GM21786 (cell line): ENCODE measurements around the gene HLA-C.
"Not testable (repeated sequence)": the region's sequence is repeated elsewhere in the genome, so short reads cannot be mapped to it uniquely, and the experiment has no call there.

ENCODE experiments used
- ATAC-seq: cut with Tn5 transposase; IDR thresholded peaks from one replicate; pipeline ENCODE4 v1.9.1; 2021; ENCODE audit not compliant: unreplicated experiment

The HLA-C gene

DNA sequence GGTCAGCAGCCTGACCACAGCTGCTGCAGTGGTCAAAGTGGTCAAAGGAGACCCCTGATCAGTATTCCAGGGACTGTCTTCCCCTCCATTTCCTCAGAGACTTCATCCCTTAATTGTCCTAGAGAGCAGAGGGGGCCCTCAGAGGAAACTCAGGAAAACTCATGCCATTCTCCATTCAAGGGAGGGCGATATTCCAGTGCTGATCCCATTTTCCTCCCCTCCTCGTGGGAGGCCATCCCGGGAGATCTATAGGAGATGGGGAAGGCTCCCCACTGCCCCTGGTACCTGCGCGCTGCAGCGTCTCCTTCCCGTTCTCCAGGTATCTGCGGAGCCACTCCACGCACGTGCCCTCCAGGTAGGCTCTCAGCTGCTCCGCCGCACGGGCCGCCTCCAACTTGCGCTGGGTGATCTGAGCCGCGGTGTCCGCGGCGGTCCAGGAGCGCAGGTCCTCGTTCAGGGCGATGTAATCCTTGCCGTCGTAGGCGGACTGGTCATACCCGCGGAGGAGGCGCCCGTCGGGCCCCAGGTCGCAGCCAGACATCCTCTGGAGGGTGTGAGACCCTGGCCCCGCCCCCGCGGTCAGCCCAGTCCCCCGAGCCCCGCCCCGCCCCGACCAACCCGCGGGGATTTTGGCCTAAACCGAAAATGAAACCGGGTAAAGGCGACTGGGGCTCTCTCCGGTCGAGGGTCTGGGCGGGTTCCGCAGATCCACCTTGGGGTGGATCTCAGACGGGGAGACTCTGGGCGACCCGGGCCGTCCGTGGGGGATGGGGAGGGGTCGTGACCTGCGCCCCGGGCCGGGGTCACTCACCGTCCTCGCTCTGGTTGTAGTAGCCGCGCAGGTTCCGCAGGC is 878 bp downstream of the HLA-C start:
- ATAC-seq = no peak

DNA sequence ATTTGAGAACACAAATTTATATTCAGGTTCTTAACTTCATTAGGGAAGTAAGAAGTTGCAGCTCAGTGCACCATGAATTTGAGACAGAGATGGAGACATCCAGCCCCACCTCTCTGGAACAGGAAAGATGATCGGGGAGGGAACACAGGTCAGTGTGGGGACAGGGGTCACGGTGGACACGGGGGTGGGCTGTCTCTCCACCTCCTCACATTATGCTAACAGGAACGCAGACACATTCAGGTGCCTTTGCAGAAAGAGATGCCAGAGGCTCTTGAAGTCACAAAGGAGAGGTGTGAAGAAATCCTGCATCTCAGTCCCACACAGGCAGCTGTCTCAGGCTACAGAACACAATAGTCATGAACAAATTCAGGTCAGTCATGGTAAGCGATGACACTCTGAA is 3.1 kb downstream of the HLA-C start:
- no peak for ATAC-seq

DNA sequence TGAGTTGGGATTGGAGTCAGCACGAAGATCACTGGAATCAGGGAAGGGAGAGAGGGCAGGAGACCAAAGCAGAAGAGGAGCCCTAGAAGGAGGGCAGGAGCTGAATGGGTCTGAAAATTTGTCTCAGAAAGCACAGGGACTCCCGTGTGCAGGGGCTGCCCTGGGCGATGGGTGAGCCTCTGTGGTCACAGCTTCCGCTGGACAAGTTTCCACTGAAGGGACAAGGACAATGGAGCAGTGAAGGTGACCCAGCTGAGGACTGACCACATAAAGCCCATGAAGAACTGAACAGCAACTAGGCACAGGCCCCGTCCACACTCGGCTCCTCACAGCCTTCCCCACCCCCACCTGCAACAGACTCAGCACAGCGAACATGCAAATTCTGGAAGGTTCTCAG is 3.5 kb downstream of the HLA-C start:
- ATAC-seq = no peak

DNA sequence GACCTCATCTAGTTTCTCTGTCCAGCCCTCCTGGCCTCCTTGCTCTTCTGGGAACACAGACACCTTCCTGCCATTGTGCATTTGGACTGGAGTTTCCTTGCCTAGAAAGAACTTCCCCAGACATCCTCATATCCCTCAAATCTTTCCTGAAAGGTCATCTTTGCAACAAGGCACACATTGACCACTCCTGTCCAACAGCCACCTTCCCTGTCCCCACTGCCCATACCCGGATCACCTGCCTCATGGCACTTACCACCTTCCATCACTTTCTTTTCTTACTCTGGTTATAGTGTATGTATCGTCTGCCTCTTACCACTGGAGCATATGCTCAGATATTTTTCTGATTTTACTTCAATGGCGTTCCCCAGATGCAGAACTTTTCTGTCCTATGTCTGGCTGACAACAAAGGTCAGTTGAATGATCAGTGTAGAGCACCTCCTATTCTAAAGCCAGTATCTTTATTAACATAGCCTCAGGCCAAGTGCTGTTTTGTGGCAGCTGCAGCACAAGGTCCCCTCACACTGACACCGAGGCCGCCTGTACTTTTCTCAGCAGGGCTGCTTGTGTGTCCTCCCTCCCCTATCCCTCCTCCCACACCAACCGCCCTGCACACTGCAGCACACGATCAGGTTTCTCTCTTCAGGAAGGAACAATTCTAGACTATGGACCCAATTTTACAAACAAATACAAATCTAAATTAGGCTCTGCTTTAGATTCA is 4.1 kb downstream of the HLA-C start:
- no peak for ATAC-seq

DNA sequence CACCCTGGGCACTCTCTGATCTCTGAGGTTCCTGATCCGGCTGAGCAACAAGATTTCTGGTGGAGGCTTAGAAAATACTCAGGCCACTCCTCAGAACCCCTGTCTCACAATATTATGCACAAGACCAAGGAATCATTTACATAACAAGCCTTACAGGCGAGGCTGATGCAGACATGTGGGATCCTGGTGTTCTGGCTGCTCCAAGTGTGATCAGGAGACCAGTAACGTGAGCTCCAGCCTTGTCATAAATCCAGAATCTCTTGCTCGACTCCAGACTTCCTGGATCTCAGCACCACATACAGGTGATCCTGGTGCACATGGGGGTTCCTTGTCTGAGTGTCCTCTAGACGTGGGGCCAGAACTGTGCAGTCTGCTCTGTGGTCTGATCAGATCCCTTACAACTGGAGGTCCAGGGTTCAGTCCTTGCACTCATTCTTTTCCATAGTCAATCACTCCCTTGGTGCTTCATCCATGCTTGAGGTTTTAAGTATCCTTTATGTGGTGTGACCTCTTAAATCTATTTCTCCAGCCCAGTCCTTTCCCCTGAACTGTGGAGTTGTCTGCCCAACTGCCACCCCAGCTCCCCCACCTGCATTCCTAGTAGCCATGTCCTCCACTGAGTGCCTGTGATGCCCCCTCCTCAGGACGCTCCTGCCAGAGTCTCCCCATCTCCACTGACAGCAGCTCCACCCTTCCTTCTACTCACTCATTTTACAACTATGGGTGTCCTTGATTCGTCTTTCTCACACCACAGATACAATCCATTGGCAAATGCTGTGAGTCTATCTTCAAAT is 5.1 kb downstream of the HLA-C start:
- ATAC-seq = no peak

DNA sequence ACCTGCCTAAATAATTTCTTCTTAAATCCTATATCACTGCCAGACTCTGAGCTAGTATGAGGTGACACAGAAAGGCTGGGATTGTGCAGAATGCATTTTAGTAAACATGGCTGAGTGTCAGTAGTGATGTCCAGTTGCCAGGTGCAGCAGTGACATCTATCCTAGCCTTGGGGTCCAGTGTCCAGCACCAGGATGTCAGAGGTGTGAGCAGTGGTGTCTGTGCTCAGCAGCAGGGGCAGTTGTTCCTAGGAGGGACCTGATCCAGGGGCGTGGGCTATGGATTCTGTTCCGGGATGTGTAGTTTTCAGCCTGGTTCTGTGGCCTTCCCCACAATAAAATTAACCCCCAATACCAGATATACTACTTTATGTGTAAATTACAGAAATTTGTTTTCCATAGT is 6.0 kb downstream of the HLA-C start:
- ATAC-seq = no peak

DNA sequence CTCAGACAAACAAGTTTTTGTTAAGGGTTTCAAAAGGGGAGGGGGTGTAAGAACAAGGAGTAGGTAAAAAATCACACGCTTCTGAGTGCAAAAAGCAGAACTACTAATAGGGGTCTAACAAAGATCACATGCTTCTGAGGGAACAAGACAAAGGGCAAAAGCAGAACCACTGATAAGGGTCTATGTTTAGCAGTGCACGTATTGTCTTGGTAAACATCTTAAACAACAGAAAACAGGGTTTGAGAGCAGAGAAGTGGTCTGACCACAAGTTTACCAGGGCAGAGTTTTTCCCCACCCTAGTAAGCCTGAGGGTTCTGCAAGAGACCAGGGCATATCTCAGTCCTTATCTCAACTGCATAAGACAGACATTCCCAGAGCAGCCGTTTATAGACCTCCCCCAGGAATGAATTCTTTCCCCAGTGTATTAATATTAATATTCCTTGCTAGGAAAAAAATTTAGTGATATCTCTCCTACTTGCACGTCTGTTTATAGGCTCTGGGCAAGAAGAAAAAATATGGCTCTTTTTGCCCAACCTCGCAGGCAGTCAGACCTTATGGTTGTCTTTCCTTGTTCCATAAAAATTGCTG is 8.5 kb downstream of the HLA-C start:
- not testable (repeated sequence) for ATAC-seq

DNA sequence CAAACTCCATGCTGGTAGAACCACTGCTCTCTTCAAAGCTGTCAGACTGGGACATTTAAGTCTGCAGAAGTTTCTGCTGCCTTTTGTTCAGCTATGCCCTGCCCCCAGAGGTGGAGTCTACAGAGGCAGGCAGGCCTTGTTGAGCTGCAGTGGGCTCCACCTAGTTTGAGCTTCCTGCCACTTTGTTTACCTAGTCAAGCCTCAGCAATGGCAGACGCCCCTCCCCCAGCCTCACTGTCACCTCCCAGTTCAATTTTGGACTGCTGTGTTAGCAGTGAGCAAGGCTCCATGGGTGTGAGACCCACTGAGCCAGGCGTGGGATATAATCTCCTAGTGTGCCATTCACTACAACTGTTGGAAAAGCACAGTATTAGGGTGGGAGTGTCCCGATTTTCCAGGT is 11.9 kb downstream of the HLA-C start:
- not testable (repeated sequence) for ATAC-seq

DNA sequence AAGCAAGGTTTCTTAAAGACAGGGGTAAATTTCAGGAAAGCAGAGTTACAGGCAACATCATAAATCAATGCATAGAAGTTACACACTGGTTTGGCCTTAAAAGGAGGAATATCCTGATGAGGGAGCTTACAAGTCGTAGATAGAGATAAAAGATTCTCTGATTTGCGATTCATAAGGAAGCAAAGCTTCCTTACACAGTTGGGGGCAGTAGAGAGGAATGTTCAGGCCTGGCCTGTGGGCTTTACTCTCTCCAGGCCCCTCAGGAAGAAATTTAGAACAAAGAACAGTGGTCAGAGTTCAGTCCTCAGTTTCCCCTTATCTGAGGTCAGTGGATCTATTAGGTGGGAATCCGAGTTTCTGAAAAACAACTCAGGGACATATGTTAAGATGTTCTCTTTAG is 19.3 kb downstream of the HLA-C start:
- no peak for ATAC-seq

DNA sequence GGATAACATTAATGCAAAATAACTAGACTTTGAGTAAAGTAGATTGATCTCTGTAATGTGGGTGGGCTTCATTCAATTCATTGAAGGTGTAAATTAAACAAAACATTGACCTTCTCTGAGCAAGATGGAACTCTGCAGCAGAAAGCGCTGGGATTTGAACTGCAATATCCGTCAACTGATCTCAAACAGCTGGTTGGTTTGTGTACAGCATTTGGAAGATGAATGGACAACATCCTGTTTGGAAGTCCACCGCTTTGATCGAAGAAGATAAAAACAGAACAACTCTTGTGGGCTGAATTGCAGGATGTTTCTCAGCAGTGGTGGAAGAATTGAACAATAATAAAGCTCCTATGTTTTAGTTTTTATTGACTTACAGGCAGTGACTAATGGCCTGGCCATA is 20.6 kb downstream of the HLA-C start:
- ATAC-seq = no peak

DNA sequence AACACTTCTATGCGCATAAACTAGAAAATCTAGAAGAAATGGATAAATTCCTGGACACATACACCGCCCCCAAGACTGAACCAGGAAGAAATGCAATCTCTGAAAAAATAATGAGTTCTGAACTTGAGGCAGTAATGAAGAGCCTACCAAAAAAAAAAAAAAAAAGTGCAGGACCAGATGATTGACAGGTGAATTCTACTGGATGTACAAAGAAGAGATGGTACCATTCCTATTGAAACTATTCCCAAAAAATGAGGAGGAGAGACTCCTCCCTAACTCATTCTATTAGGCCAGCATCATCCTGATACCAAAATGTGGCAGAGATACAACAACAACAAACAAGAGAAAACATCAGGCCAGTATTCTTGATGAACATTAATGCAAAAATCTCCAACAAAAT is 22.7 kb downstream of the HLA-C start:
- no peak for ATAC-seq

DNA sequence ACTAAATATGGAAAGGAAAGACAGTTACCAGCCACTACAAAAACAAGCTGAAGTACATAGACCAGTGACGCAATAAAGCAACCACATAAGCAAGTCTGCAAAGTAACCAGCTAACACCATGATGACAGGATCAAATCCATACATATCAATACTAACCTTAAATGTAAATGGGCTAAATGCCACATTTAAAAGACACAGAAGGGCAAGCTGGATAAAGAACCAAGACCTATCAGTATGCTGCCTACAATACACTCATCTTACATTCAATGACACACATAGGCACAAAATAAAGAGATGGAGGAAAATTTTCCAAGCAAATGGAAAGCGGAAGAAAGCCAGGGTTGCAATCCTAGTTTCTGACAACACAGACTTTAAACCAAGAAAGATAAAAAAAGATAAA is 24.1 kb downstream of the HLA-C start:
- no peak for ATAC-seq

DNA sequence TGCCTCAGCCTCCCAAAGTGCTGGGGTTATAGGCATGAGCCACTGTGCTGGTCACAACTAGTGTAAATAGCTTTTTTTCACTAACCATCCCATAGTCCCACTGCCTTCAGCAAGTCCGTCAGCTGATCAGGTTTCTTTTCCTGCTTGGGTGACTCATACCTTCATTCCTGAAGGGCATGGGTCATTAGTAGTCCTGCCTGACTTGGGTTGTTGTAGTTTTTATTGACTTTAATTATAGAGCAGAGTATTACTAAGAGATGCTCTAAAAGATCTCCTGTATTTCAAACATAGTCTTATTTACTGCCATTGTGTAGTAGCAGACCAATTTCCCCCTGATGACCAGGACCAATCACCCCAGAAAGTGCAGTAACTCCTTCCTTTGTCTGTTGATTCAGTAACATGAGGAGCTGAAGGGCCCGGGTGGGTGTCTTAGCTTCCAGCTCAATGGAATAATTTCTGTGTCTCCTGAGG is 25.8 kb downstream of the HLA-C start:
- no peak for ATAC-seq

DNA sequence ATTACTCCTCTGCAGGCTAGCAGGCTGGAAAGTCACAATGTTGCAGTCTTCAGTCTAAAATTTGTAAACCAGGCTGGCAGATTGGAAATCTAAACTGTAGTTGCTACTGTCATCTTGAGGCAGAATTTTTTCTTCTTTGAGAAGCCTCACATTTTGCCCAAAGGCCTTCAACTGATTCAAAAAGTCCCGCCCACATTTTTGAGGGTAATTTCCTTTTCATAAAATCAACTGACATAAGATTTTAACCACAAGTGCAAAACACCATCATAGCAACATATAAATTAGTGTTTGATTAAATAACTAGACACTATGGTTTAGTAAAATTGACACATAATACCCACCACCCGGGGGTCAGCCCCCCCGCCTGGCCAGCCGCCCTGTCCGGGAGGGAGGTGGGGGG is 28.4 kb downstream of the HLA-C start:
- no peak for ATAC-seq

DNA sequence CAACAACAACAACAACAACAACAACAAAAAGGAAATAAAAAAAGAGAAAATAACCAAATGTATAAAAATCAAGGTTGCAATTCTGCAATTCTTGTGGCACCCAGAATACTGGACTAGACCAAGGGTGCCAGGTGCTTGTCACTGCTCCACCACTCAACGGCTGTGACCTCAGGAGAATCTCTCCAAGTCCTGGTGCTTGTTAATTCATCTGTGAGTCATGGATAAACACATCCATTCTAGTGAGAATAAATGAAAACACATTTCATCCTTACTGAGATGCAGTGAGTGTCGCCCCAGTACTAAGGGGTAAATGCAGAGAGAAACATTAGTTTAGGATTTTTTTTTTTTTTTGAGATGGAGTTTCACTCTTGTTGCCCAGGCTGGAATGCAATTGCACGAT is 32.0 kb downstream of the HLA-C start:
- no peak for ATAC-seq

DNA sequence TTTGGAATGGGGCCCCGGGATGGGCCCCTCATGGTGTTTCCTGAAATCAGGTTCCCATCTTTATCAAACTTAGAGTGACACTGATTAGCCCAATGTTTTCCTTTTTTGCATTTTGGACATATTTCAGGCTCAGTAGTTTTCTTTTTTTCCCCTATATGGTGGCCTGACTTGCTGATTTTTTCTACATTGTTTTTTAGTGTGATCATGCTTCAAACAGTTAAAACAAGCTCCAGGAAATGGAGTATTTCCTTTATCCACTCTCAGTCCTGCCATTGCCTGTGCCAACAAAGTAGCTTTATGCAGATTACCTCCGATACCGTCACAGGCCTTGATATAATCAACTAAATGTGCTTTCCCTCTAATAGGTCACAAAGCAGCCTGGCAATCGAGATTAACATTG is 37.8 kb downstream of the HLA-C start:
- not testable (repeated sequence) for ATAC-seq

DNA sequence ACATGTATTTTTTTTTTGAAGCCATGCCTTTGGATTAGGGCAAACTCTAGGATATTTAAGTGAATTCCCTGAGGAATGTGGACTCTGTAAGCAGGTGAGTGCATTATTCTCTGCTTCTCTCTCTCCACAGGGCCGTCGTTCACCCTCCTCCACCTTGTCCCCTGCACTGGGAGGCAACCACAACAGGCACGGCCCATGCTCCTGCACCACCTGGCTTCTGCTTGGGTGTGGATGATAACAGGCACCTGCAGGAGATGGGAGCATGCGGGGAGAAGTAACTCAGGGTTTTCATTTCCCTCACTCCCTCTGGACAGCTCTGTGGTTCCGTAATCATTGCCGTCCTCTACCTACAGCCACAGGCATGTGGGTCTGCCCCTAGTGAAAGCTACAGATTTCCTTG is 43.4 kb downstream of the HLA-C start:
- no peak for ATAC-seq

DNA sequence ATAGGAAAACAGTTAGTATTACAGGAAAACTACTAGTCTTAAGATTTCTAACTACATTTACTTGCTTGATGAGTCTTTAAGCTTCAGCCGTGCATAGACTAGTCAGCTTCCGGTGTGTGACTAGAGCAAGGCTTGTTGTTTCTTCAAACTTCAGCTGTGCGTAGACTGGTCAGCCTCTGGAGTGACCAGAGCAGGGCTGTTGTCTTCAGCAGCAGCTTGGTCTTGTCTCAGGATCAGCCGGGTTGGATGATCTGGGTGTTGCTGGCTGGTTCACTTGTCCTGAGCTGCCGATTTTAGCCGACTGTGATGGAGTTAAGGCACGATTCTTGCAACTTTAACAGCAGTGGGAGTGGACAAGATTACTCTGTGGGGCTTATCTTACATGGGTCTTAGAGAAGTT is 44.7 kb downstream of the HLA-C start:
- no peak for ATAC-seq

DNA sequence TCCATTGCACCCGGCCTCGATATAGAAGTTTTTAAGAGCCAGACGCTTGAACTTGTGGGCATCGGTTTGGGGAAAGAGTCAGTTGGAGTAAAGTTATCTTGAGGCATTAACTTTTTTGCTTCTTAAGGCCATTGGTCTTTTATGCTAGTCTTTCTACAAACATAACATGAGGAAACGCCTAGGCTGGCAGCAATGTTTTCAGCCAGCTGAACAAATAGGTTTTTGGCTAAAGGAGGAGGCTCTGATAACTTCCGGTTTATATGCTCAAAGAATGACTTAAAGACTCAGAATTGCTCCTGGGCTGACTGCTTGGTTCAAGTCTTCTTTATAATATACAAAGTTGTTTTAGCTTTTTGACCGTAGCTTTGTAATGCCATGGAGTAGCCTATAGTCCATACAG is 46.2 kb downstream of the HLA-C start:
- no peak for ATAC-seq

DNA sequence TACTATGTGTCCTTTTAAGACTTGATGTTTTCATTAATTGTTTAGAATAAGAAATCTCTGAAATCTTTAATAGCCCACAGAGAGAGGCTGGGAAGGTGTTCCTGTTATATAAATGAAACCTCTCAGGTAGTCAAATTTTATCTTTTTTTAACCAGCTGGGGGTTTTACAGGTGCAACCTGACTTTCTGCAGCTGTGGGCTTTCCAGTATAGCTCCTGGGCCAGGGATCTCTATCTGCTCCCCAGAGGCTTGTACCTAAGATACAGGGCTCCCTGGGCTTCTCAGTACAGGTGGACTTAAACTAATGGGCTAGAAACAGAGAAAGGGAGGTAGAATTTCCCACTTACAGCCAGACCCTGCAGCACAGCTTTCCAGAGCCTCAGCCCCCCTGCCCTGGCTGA is 49.4 kb downstream of the HLA-C start:
- no peak for ATAC-seq
